ENCODE measurements around the gene TMEM163.
"Not testable (repeated sequence)": the region's sequence is repeated elsewhere in the genome, so short reads cannot be mapped to it uniquely, and the experiment has no call there.

Gene TMEM163

GRCh38 chr2:134479696-134480330, 239.0 kb downstream of the TMEM163 start:
- TF ChIP-seq CTCF (IDR thresholded peaks at IDR 0.05; ENCODE audit: low read depth, low read length, missing control alignments) = no peak
- H3K4me3 ChIP-seq (ENCODE audit: low read depth, low read length) = no peak overlapping the region
- DNase-seq (ENCODE audit: low read depth) = no peak

DNA sequence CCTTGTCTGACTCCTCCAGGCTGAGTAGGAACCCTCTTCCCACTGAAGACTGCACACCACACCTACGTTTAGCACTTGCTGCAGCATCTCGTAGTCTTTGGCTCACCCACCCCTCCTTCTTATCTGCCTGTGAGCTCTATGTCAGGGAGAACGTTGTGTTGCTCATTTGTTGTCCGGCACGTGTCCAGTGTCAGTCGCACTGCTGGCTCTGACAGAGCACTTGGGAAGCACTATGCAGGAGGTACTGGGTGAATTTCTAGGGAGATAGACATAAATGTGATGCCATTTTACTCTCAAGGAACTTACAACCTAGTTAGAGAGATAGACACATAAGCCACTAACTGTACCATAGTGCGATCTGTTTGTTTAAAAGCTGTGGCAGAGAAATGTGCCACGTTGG, 241.8 kb downstream of the TMEM163 start:
- DNase-seq (ENCODE audit: low read depth); H3K4me3 ChIP-seq (ENCODE audit: low read depth, low read length): not testable (repeated sequence)

GRCh38 chr2:134470561-134471168, 248.1 kb downstream of the TMEM163 start:
- H3K4me3 ChIP-seq (ENCODE audit: low read depth, low read length) = no peak overlapping the region
- no peak for DNase-seq (ENCODE audit: low read depth)
- TF ChIP-seq CTCF (IDR thresholded peaks at IDR 0.05; ENCODE audit: low read depth, low read length, missing control alignments) = no peak

GRCh38 chr2:134469516-134470115, 249.2 kb downstream of the TMEM163 start:
- no peak overlapping the region for H3K4me3 ChIP-seq (ENCODE audit: low read depth, low read length)
- no peak for TF ChIP-seq CTCF (IDR thresholded peaks at IDR 0.05; ENCODE audit: low read depth, low read length, missing control alignments)
- no peak for DNase-seq (ENCODE audit: low read depth)

GRCh38 chr2:134468776-134469175, 250.0 kb downstream of the TMEM163 start:
- H3K4me3 ChIP-seq (ENCODE audit: low read depth, low read length) = no peak overlapping the region
- no peak for DNase-seq (ENCODE audit: low read depth)
- no peak for TF ChIP-seq CTCF (IDR thresholded peaks at IDR 0.05; ENCODE audit: low read depth, low read length, missing control alignments)

- DNase-seq (ENCODE audit: low read depth) = no peak
- no peak overlapping the region for H3K4me3 ChIP-seq (ENCODE audit: low read depth, low read length)
- no peak for TF ChIP-seq CTCF (IDR thresholded peaks at IDR 0.05; ENCODE audit: low read depth, low read length, missing control alignments)
Measured at GRCh38 chr2:134468164-134468563, 250.6 kb downstream of the TMEM163 start.

- DNase-seq (ENCODE audit: low read depth) = peak; percentile 12
- H3K4me3 ChIP-seq (ENCODE audit: low read depth, low read length) = no peak overlapping the region
- peak; percentile 43 for TF ChIP-seq CTCF (IDR thresholded peaks at IDR 0.05; ENCODE audit: low read depth, low read length, missing control alignments)
Measured at GRCh38 chr2:134466141-134466540, 252.7 kb downstream of the TMEM163 start.

Data from GM12864 (cell line).